Coronary artery (tissue), 2 donors: ENCODE results near the gene MEG3.

Experiments
- DNase-seq: peaks from one replicate; pipeline ENCODE4 v3.0.0-alpha.2; 2017; ENCODE audit warnings: low spot score
- H3K27ac ChIP-seq, 2 donors: fragments of 200-600 bp; sonication (generic); one replicate each; pipeline ENCODE4 v1.5.1; 2016 to 2019
- H3K4me3 ChIP-seq: fragments of 200-600 bp; sonication (generic); 2 replicates; pipeline ENCODE4 v1.5.1; 2016; ENCODE audit warnings: mild to moderate bottlenecking, moderate library complexity
- CTCF ChIP-seq: fragments of 200-600 bp; sonication (generic); IDR thresholded peaks from one replicate; pipeline ENCODE4 v1.5.1; 2019; ENCODE audit warnings: antibody characterized with exemption

MEG3 gene

GRCh38 chr14:100894416-100894815 lies 68.5 kb downstream of the MEG3 start:
- peak; percentile 22 for DNase-seq
- no peak overlapping the region for H3K27ac ChIP-seq
- TF ChIP-seq CTCF: no peak

GRCh38 chr14:100895411-100895810 lies 69.5 kb downstream of the MEG3 start:
- DNase-seq: no peak
- H3K27ac ChIP-seq: no peak overlapping the region
- no peak overlapping the region for H3K4me3 ChIP-seq
- TF ChIP-seq CTCF: no peak

More at GRCh38 chr14:100894416-100894815, 68.5 kb downstream of the MEG3 start:
- no peak overlapping the region for H3K4me3 ChIP-seq

- peak; percentile 53 for DNase-seq
- no peak for TF ChIP-seq CTCF
- Histone ChIP-seq H3K27ac (no peak overlapping the region), H3K4me3 (no peak overlapping the region)
Observed at GRCh38 chr14:100896369-100897060, 70.6 kb downstream of the MEG3 start.

GRCh38 chr14:100898465-100898864 lies 72.5 kb downstream of the MEG3 start:
- H3K4me3 ChIP-seq: no peak overlapping the region
- no peak overlapping the region for H3K27ac ChIP-seq
- no peak for TF ChIP-seq CTCF
- peak; percentile 59 for DNase-seq

GRCh38 chr14:100898935-100899883 lies 73.3 kb downstream of the MEG3 start:
- DNase-seq: peak; percentile 67
- H3K27ac ChIP-seq: no peak overlapping the region
- no peak overlapping the region for H3K4me3 ChIP-seq
- no peak for TF ChIP-seq CTCF

- Histone ChIP-seq H3K27ac (no peak overlapping the region), H3K4me3 (peak overlapping the region; percentile 17)
- no peak for DNase-seq
- TF ChIP-seq CTCF: no peak
Observed at GRCh38 chr14:100899884-100900771, 74.2 kb downstream of the MEG3 start.
